GM13977 (cell line): Measurements from ENCODE around the gene SAC3D1.

Experiments used
- DNase-seq: peaks from one replicate; pipeline ENCODE4 v3.0.0; 2012; ENCODE audit warnings: low spot score
- CTCF ChIP-seq: IDR thresholded peaks from 2 replicates; pipeline ENCODE4 v1.5.1; 2012; ENCODE audit warnings: mild to moderate bottlenecking, control low read depth; ENCODE audit not compliant: insufficient read depth; ENCODE audit errors: extremely low read depth, missing control alignments
- in situ Hi-C: fragments of 300-500 bp; cut with MboI; formaldehyde crosslinking; loops from one replicate; pipeline ENCODE4 v1.12.0; 2022; ENCODE audit warnings: low sequenced_read_pairs, low pct_unique_long_range_greater_than_20kb, mixed read lengths, inconsistent platforms; ENCODE audit not compliant: unreplicated experiment

SAC3D1 gene

GRCh38 chr11:65013888-65014725, 26.9 kb upstream of the SAC3D1 start, which contains the start of gene ARL2:
ARL2 (plus strand) TSS chr11:65014160; CDS start chr11:65014208, 48 bp downstream.
- peak; percentile 91 for TF ChIP-seq CTCF
- in situ Hi-C loops, result no loop called here
- DNase-seq, result peak; percentile 97

DNA sequence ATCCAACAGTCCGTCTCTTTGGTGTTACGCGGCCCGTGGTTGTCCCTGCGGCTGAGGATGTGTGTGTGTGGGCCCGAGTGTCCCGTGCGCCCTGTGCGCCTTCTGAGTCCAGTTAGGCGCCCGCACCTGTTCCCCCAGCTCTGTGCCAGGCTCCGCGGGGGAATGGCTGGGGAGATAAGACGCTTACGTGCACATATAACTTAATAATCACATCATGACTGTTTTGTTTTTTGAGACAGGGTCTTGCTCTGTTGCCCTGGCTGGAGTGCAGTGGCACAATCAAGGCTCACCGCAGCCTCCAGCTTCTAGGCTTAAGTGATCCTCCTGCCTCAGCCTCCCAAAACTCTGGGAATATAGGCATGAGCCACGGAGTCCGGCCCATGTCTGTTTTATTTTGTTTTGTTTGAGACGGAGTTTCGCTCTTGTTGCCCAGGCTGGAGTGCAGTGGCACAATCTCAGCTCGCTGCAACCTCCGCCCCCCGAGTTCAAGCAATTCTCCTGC, 26.2 kb upstream of the SAC3D1 start:
- DNase-seq, result no peak
- in situ Hi-C loops, result no loop called here
- no peak for TF ChIP-seq CTCF

DNA sequence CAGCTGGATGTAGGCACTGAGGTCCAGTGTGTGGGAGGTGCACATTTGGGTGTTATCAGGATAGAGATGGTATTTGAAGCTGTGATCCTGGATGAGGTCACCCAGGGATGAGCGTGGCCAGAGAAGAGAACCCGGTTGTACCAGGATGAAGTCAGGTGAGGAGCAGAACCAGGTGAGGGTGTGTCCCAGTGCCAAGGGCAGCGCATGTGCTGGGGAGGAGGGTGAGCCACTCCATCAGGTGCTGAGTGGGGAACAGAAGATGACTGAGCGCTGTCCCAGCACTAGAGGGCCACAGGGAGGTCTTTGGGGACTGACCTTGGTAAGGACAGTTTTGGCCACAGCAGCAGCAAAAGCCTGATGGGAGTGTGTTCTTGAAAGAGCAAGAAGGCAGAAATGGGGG, 24.3 kb upstream of the SAC3D1 start:
- no peak for DNase-seq
- peak; percentile 3 for TF ChIP-seq CTCF

GRCh38 chr11:65017937-65018336, 23.1 kb upstream of the SAC3D1 start:
- in situ Hi-C loops, result no loop called here
- no peak for DNase-seq
- TF ChIP-seq CTCF, result no peak

More for the DNA sequence above, 24.3 kb upstream of the SAC3D1 start:
- in situ Hi-C loops, result no loop called here

GRCh38 chr11:65019824-65020223, 21.2 kb upstream of the SAC3D1 start:
- no peak for DNase-seq
- no peak for TF ChIP-seq CTCF
- in situ Hi-C loops, result no loop called here

- in situ Hi-C loops, result no loop called here
- no peak for TF ChIP-seq CTCF
- no peak for DNase-seq
Observed at GRCh38 chr11:65021003-65021402, 20.0 kb upstream of the SAC3D1 start.
